Gastroesophageal sphincter (tissue), 4 donors: ENCODE results near the gene OASL. TPM values are rescaled to one million over a fixed set of nuclear protein-coding genes. Genes with fewer than 3 reads are reported as not detected.

Experiments used
- ATAC-seq: fragments of 150-250 bp; one replicate; pipeline ENCODE4 v1.9.1; 2016; ENCODE audit warnings: mild to moderate bottlenecking, moderate library complexity
- H3K27ac ChIP-seq, 4 donors: fragments of 200-600 bp; sonication (generic) in 3 of 4; 1 replicate in 3 of 4; 2 replicates in 1 of 4; pipeline ENCODE4 v1.5.1; 2016 to 2019
- H3K27me3 ChIP-seq: fragments of 200-600 bp; sonication (generic); one replicate; pipeline ENCODE4 v1.5.1; 2019
- H3K36me3 ChIP-seq, 2 donors: fragments of 200-600 bp; sonication (generic); one replicate each; pipeline ENCODE4 v1.5.1; 2019; ENCODE audit warnings: control low read depth in 1 of 2
- H3K4me1 ChIP-seq, 3 donors: fragments of 200-600 bp; sonication (generic); 1 replicate in 2 of 3; 2 replicates in 1 of 3; pipeline ENCODE4 v1.5.1; 2016 to 2019; ENCODE audit warnings: control low read depth in 2 of 3
- H3K4me3 ChIP-seq, 2 donors: fragments of 200-600 bp; sonication (generic); one replicate each; pipeline ENCODE4 v1.5.1; 2019; ENCODE audit warnings: mild to moderate bottlenecking in 1 of 2, moderate library complexity in 1 of 2
- H3K9me3 ChIP-seq, 3 donors: fragments of 200-600 bp; sonication (generic); one replicate each; pipeline ENCODE4 v1.5.1; 2017 to 2019; ENCODE audit warnings: control low read depth in 2 of 3
- EP300 ChIP-seq: sonication (generic); formaldehyde crosslinking; IDR thresholded peaks from one replicate; pipeline ENCODE4 v1.6.1; 2017; ENCODE audit warnings: antibody characterized with exemption, mild to moderate bottlenecking
- POLR2A ChIP-seq, 2 donors: fragments of 450-650 bp; IDR thresholded peaks; one replicate each; pipeline ENCODE4 v1.6.1; 2017; ENCODE audit warnings: antibody characterized with exemption in 2 of 2, mild to moderate bottlenecking in 2 of 2, moderate library complexity in 1 of 2
- POLR2AphosphoS5 ChIP-seq: sonication (generic); formaldehyde crosslinking; IDR thresholded peaks from one replicate; pipeline ENCODE4 v1.6.1; 2017; ENCODE audit warnings: antibody characterized with exemption
- WGBS, 2 donors: methylation state at CpG; one replicate each; pipeline ENCODE4 v1.1.5; 2018; ENCODE audit warnings: low coverage in 1 of 2; 5-methylcytosine and 5-hydroxymethylcytosine counted together
- total RNA-seq, 4 donors: library from RNA; depleted of rRNA; stranded (reverse); fragments of >200 nt; gene quantifications; one replicate each; pipeline ENCODE4 v1.1.0, GENCODE V29; 2016
- TF ChIP-seq, protein P1 (sequence below), 4 experiments: fragments of 200-600 bp in 2 of 4; fragments of 450-650 bp in 2 of 4; sonication (generic) in 1 of 4; IDR thresholded peaks; one replicate each; pipeline ENCODE4 v1.5.1; 2017 to 2019; ENCODE audit warnings: antibody characterized with exemption in 4 of 4, mild to moderate bottlenecking in 2 of 4, moderate library complexity in 2 of 4

OASL gene
- total RNA-seq, 4 donors from 2014 or later: 0.31 to 3.0 (median 0.38) TPM

DNA sequence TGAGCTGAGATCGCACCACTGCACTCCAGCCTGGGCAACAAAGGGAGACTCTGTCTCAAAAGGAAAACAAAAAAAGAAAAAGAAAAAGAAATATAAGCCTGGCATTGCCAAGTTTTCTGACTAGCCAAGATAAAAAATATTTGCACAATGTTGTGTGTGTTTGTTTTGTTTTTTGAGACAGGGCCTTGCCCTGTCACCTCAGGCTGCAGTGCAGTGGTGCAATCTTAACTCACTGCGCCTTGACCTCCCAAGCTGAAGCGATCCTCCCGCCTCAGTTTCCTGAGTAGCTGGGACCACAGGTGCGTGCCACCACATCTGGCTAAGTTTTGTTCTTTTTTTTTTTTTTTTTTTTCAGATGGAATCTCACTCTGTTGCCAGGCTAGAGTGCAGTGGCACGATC is 17.3 kb downstream of the OASL start:
- WGBS, 2 donors: 89 to 90% methylated on average over 3 to 4 of the region's 6 CpGs
- Histone ChIP-seq H3K36me3 (no peaks in the 10 kb centered on the region), H3K4me1 (no peaks in the 10 kb centered on the region), H3K27ac (no peak overlapping the region), H3K9me3 (no peaks in the 10 kb centered on the region), H3K27me3 (no peaks in the 10 kb centered on the region), H3K4me3 (no peak overlapping the region)
- ATAC-seq: no peak
- no peak for TF ChIP-seq POLR2A (IDR thresholded peaks at IDR 0.05)
- TF ChIP-seq POLR2AphosphoS5: no peak
- TF ChIP-seq EP300: no peak
- TF ChIP-seq, protein P1, sequence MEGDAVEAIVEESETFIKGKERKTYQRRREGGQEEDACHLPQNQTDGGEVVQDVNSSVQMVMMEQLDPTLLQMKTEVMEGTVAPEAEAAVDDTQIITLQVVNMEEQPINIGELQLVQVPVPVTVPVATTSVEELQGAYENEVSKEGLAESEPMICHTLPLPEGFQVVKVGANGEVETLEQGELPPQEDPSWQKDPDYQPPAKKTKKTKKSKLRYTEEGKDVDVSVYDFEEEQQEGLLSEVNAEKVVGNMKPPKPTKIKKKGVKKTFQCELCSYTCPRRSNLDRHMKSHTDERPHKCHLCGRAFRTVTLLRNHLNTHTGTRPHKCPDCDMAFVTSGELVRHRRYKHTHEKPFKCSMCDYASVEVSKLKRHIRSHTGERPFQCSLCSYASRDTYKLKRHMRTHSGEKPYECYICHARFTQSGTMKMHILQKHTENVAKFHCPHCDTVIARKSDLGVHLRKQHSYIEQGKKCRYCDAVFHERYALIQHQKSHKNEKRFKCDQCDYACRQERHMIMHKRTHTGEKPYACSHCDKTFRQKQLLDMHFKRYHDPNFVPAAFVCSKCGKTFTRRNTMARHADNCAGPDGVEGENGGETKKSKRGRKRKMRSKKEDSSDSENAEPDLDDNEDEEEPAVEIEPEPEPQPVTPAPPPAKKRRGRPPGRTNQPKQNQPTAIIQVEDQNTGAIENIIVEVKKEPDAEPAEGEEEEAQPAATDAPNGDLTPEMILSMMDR (IDR thresholded peaks at IDR 0.05): no peak

DNA sequence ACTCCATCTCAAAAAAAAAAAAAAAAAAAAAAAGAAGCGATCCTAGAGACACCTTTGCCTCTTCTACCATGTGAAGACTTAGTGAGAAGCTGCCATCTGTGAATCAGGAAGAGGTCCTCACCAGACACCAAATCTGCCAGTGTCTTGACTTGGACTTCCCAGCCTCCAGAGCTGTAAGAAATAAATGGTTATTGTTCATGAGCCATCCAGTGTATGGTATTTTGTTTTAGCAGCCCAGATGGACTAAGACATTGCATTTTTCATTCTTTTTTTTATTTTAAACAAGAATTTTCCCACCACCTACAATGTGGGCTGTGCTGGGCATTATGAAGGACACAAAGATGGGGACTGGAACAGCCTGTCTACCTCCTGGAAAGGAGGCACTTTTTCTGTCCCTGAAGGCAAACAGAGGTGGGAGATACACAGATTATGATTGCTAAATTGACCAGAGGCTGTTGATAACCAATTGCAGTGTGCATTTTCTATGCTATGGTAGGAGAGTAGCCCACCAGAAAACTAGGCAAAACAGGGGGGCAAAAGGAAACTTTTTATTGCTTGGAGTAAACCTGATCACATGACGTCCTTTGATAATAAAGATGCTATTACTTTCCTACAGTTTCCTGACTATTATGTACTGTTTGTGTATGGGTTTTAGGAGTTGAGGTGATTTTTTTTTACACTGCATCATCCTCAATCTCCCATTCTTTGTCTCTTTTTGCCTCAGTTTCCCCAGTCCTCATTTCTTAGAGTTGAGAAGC is 20.0 kb downstream of the OASL start:
- no peaks in the 10 kb centered on the region for H3K36me3 ChIP-seq
- peaks cover 5 to 13% (median 6%) of the 10 kb centered on the region in 3 donors for H3K4me1 ChIP-seq
- no peak overlapping the region for H3K27ac ChIP-seq
- TF ChIP-seq, protein P1 (IDR thresholded peaks at IDR 0.05): no peak
- TF ChIP-seq POLR2A (IDR thresholded peaks at IDR 0.05) (no peak), POLR2AphosphoS5 (no peak), EP300 (no peak)
- no peak for ATAC-seq
- H3K27me3 ChIP-seq: no peaks in the 10 kb centered on the region
- 78 to 88% methylated on average over 1 to 2 of the region's 2 CpGs for WGBS, 2 donors
- no peak overlapping the region for H3K4me3 ChIP-seq
- H3K9me3 ChIP-seq: no peaks in the 10 kb centered on the region

DNA sequence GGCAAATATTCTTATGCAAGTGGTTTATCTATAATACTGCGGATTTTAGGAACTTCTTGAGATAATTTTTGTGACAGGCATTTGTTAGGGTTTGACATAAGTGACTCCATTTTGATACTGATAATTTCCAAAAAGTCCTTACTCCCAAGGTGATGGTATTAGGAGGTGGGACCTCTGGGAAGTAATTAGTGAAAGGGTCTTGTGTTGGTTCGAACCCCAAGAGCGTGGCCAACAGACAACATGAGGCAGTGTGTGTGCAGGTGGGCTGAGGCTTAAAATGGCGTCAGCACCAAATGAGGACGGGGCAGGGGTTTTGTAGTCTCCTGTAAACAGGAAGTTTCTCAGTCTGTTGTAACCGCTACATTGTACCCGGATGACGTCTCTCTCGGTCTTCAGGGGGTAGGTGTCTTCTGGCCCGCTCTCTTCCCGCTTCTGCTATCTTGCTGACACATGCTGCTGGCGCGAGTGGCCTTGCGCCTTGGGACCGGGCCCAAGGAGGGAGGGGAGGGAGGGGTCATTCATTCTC is 21.0 kb downstream of the OASL start:
- WGBS, 2 donors: 79 to 95% methylated on average over 2 to 10 of the region's 15 CpGs
- Histone ChIP-seq H3K4me1 (peaks cover 5 to 13% (median 6%) of the 10 kb centered on the region in 3 donors), H3K36me3 (peaks cover 0 to 8% of the 10 kb centered on the region in 2 donors), H3K27ac (no peak overlapping the region), H3K27me3 (no peaks in the 10 kb centered on the region), H3K9me3 (no peaks in the 10 kb centered on the region), H3K4me3 (no peak overlapping the region)
- ATAC-seq: no peak
- TF ChIP-seq POLR2A (IDR thresholded peaks at IDR 0.05): no peak
- TF ChIP-seq, protein P1 (IDR thresholded peaks at IDR 0.05): no peak
- TF ChIP-seq EP300: no peak
- TF ChIP-seq POLR2AphosphoS5: no peak

DNA sequence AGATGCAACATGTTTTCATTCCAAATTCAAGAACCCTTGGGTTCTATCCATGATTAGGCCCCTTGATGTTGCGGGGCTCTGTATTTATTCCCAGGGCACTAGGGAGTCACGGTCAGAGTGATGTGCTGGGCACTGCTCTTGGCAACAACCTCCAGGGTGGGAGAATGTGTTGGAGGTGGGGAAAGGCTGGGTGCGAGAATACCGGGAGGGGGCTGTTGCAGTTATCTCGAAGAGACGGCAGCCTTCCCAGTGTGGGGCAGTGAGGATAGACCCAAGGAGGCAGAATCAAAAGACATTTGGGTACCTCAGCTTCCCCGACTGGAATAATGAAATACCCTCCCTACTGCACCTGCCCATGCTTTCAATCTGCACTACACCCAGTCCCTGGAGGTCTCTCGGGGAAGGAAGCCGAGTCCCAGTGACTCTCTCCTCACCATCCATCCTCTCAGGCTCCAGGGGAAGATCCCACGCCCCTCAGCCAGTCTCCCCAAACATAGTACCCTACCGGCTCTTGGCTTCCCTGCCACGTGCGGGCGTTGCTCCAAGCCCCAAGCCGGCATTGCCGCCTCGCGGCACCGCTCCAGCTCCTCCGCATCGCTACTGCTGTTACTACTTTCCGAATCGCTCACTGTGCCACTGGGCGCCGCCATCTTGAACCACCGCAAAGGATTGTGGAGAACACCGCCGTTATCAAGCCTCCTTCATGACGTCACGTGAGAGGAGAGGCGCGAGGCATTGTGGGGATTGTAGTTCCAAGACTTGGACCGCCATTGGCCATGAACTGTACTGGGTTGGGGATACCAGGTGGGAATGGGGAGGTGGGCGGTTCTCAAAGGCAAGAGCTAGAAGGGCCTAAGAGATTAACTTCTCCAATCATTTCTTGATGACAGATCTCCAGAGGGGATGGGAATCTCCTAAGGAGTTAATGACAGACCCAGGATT is 22.9 kb downstream of the OASL start, which contains the start of gene C12orf43:
Gene C12orf43 (minus strand): TSS at position 663 of the 942 bp plus-strand sequence. CDS start 13 bp downstream, at position 650.
- 1% methylated on average over 18 to 31 of the region's 34 CpGs for WGBS, 2 donors
- peak; percentile 99 for ATAC-seq
- H3K27ac ChIP-seq: peak within 1 kb of the TSS in 3 of 4 donors; percentile 83 to 85 (median 83)

More for the DNA sequence above, 22.9 kb downstream of the OASL start, which contains the start of gene C12orf43:
- Histone ChIP-seq H3K9me3 (no peaks in the 10 kb centered on the region), H3K36me3 (peaks cover 0 to 25% of the 10 kb centered on the region in 2 donors), H3K27me3 (no peaks in the 10 kb centered on the region), H3K4me3 (peak within 1 kb of the TSS; percentile 72 to 81), H3K4me1 (peaks cover 5 to 13% (median 6%) of the 10 kb centered on the region in 3 donors)
- TF ChIP-seq POLR2A (IDR thresholded peaks at IDR 0.05): peak; percentile 16 to 26
- peak; percentile 21 for TF ChIP-seq POLR2AphosphoS5
- TF ChIP-seq, protein P1 (IDR thresholded peaks at IDR 0.05): peak in 1 of 4 experiments; percentile 22
- no peak for TF ChIP-seq EP300
